Tracheal epithelial cell (primary cell): ENCODE data around the gene ZNF552. TPM values are rescaled to one million over a fixed set of nuclear protein-coding genes. Genes with fewer than 3 reads are reported as not detected.

Experiments
- total RNA-seq: library from RNA; depleted of rRNA; stranded (reverse); fragments of >200 nt; gene quantifications from 2 replicates; pipeline ENCODE4 v1.2.1, GENCODE V29; 2014

The ZNF552 gene
- total RNA-seq: 4.3 and 6.7 TPM in 2 replicates

DNA sequence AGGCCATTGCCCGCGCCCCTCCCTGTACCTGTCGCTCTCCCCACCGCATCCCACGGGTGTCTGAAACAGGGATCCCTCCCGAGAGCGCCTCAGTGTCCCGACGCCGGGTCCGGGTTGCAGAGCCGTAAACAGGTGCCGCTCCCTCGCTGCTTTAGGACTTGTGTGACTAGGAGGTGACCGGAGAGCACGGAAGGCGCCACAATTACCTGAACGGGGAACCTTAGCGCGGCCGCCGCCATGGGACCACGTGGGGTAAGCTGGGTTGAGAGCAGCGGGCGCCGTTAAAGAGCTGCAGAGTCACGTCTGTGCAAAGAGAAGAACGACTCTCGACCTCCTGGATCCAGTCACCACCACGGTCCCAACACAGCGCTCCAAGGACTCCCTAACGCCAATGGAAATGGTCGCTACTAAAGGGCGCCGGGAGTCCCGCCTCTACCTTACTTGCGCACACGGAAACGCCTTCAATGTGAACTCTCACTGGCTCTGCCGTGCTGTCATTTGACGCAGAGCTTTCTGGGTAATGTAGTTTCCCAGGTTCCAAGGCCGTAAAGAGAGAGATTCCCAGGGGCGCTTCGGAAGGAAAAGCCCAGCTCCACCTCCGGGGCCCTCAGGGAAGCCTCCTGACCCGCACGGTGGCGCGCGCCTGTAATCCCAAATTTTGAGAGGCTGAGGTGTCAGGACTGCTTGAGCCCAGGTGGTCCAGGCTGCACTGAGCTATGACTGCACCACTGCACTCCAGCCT, at the start of gene ZNF552:
Gene ZNF552, minus strand, starts transcription at position 409 of the 742 bp plus-strand sequence. Its CDS starts 170 bp downstream, at position 239.

DNA sequence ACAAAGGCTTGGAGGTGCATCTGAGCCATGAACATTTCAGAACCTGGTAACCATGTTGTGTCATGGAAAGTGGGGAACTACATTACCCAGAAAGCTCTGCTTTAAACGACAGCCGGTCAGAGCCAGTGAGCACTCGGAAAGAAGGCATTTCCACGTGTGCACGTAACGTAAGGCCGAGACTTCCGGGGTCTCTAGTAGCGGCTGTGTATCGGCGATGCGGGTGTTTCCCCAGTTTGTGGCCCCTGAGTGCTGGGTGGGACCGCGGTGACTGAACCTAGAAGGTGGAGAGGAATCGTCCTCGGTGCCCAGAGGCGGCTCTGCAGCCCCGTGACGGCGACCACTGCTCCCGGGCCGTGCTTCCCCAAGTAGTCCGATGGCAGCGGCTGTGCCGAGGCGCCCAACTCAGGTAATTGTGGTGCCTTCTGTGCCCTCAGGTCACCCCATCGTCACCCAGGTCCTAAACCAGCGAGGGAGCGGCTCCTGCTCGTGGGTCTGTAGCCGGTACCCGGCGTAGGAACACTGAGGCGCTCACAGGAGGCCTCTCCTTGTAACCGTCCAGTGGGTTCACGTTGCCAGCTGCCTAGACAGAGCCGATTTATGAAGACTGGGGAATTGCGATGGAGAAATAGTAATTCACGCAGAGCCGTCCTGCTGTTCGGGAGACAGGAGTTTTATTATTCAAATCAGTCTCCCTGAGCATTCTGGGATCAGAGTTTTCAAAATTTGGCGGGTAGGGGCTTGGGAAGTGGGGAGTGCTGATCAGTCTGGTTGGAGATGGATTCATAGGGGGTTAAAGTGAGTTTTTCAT, 35.2 kb upstream of the ZNF552 start, which contains the start of gene ZNF587:
Gene ZNF587, plus strand, starts transcription at position 194 of the 808 bp plus-strand sequence. Its CDS starts 180 bp downstream, at position 374.

DNA sequence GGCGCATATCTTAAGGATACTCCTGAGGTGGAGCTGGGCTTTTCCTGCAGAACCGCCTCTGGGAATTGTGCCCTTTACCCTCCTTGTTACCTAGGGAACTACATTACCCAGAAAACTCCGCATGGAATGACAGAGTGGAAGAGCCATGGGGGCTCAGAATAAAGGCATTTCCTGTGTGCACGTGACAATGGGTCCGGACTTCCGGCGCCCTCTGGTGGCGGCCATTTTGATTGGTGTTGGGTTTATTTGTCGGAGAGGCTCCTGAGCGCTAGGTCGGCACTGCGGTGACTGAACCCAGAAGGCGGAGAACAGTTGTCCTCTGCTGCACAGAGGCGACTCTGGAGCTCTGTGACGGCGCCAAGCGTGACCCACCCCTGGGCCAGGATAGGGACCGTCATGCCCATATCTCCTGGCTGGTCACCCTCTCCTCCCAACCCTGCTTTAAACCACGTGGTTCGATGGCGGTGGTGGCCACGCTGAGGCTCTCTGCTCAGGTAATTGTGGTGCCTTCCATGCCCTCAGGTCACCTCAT, 15.4 kb upstream of the ZNF552 start, which contains the start of gene ZNF587B:
Gene ZNF587B, plus strand, starts transcription at position 229 of the 532 bp plus-strand sequence. Its CDS starts 230 bp downstream, at position 459.

DNA sequence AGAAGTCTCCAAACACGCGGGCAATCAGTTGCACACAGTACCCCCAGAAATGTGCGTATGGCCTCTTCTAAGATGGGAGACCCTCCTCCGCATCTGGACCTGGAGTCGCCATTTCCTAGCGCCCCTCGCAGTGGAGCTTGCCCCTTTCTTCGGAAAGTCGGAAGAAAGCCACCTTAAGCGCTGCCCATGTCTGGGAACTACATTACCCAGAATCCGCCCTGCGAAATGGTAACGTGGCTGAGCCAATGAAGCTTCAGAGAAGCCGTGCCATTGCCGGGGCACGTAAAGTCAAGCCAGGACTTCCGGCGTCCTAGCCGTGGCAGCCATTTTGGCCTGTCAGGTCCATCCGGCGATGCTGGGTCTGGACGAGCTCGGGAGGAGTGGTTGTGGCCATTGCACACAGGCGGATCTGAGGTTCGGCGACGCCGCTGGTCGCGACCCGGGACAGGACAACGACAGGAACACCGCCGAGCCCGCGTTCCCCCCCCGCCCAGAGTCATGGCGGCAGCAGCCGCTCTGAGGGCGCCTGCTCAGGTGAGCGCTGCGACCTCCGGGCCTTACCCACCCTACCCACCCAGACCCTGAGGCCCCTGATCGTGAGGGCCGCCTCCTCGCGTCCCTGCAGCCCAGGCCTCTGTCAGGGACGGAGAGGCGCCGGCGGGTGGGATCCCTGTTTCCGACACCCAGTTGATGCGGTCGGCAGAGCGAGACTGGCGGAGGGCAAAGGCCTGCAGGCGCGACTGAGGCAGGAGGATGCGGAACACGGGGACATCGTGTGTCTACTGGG, 45.2 kb downstream of the ZNF552 start, which contains the start of gene ZNF586:
Gene ZNF586, plus strand, starts transcription at position 332 of the 787 bp plus-strand sequence. Its CDS starts 167 bp downstream, at position 499.

Other genes with a start within 250 kb of the ZNF552 start
- gene ZNF416, start 236.0 kb downstream of the ZNF552 start, total RNA-seq: 4.3 and 6.0 TPM in 2 replicates
- gene ZIK1, start 230.8 kb downstream of the ZNF552 start, total RNA-seq: 3.9 and 5.3 TPM in 2 replicates
- 2.1 and 3.1 TPM in 2 replicates for gene ZNF530, start 215.0 kb downstream of the ZNF552 start, total RNA-seq
- gene ZNF134, start 200.7 kb downstream of the ZNF552 start, total RNA-seq: 13.7 and 18.8 TPM in 2 replicates
- gene ZNF211, start 181.7 kb downstream of the ZNF552 start, total RNA-seq: 11.1 and 11.9 TPM in 2 replicates
- gene ZSCAN4, start 146.0 kb downstream of the ZNF552 start, total RNA-seq: 0.24 TPM in 1 of 2 replicates, not detected in the other
- gene ZNF551, start 132.9 kb downstream of the ZNF552 start, total RNA-seq: 8.1 and 8.2 TPM in 2 replicates
- gene ZNF154, start 105.7 kb downstream of the ZNF552 start, total RNA-seq: 0.64 and 1.4 TPM in 2 replicates
- 4.1 and 4.3 TPM in 2 replicates for gene ZNF671, start 87.3 kb downstream of the ZNF552 start, total RNA-seq
- 8.7 TPM in 2 replicates for gene ZNF776, start 68.1 kb downstream of the ZNF552 start, total RNA-seq
- 12.6 and 15.7 TPM in 2 replicates for gene ZNF586, start 45.2 kb downstream of the ZNF552 start, total RNA-seq
- gene ZNF587B, start 15.4 kb upstream of the ZNF552 start, total RNA-seq: 23.4 and 26.0 TPM in 2 replicates
- 12.1 and 14.7 TPM in 2 replicates for gene ZNF587, start 34.9 kb upstream of the ZNF552 start, total RNA-seq
- 4.3 and 4.9 TPM in 2 replicates for gene ZNF814, start 74.1 kb upstream of the ZNF552 start, total RNA-seq
- 8.3 and 9.9 TPM in 2 replicates for gene ZNF417, start 101.7 kb upstream of the ZNF552 start, total RNA-seq
- 4.9 and 5.1 TPM in 2 replicates for gene ZNF418, start 120.5 kb upstream of the ZNF552 start, total RNA-seq
- gene ZNF256, start 132.8 kb upstream of the ZNF552 start, total RNA-seq: 2.7 and 4.9 TPM in 2 replicates
- not detected in 2 replicates for gene C19orf18, start 159.6 kb upstream of the ZNF552 start, total RNA-seq
- 13.9 and 14.7 TPM in 2 replicates for gene ZNF606, start 187.9 kb upstream of the ZNF552 start, total RNA-seq
- under 0.01 TPM in 1 of 2 replicates, not detected in the other for gene ZSCAN1, start 219.1 kb upstream of the ZNF552 start, total RNA-seq
- gene ZNF135, start 244.4 kb upstream of the ZNF552 start, total RNA-seq: 1.5 and 1.7 TPM in 2 replicates